Breast epithelium (tissue), 3 donors: ENCODE measurements around the gene CSAD.

Experiments
- POLR2A ChIP-seq: fragments of 450-650 bp; IDR thresholded peaks from one replicate; pipeline ENCODE4 v1.6.1; 2016; ENCODE audit warnings: antibody characterized with exemption, mild to moderate bottlenecking, moderate library complexity
- POLR2AphosphoS5 ChIP-seq, 3 donors: sonication (generic); formaldehyde crosslinking; IDR thresholded peaks; one replicate each; pipeline ENCODE4 v1.6.1; 2017; ENCODE audit warnings: antibody characterized with exemption in 3 of 3
- TF ChIP-seq, protein P1 (sequence below), 3 donors: fragments of 450-650 bp; IDR thresholded peaks; one replicate each; pipeline ENCODE4 v1.5.1; 2016 to 2017; ENCODE audit warnings: antibody characterized with exemption in 3 of 3, mild to moderate bottlenecking in 3 of 3, moderate library complexity in 3 of 3

DNA sequence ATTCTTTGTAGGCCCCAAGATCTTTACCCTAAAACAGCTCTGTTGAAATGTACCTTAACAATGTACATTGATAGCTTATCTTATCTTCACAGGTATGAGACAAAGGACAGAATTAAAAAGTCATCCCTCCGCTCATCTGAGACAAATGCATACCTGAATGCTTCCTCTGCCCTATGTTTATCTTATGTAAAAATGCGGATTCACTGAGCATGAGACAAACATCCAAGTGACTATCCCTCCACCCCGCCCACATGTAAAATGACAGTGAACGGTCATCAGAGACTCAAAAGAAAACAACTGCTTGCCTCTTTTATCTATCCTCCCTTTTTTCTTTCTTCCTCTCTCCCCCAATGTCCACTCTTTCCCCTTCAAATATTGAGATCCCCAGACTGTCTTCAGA lies 37.4 kb downstream of the CSAD start:
- TF ChIP-seq, protein P1, sequence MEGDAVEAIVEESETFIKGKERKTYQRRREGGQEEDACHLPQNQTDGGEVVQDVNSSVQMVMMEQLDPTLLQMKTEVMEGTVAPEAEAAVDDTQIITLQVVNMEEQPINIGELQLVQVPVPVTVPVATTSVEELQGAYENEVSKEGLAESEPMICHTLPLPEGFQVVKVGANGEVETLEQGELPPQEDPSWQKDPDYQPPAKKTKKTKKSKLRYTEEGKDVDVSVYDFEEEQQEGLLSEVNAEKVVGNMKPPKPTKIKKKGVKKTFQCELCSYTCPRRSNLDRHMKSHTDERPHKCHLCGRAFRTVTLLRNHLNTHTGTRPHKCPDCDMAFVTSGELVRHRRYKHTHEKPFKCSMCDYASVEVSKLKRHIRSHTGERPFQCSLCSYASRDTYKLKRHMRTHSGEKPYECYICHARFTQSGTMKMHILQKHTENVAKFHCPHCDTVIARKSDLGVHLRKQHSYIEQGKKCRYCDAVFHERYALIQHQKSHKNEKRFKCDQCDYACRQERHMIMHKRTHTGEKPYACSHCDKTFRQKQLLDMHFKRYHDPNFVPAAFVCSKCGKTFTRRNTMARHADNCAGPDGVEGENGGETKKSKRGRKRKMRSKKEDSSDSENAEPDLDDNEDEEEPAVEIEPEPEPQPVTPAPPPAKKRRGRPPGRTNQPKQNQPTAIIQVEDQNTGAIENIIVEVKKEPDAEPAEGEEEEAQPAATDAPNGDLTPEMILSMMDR (IDR thresholded peaks at IDR 0.05) = no peak
- no peak for TF ChIP-seq POLR2A
- no peak for TF ChIP-seq POLR2AphosphoS5 (IDR thresholded peaks at IDR 0.05)
